GM19193 (cell line): Measurements from ENCODE around the gene MIA2.
A peak's percentile ranks its signal among the peaks of the same experiment; 100 is the strongest.

ENCODE experiments used
- POLR2A ChIP-seq: IDR thresholded peaks from 4 replicates; pipeline ENCODE4 v1.6.1; 2011; ENCODE audit not compliant: insufficient read depth, insufficient read length; ENCODE audit errors: extremely low read depth

MIA2 gene, protein sequence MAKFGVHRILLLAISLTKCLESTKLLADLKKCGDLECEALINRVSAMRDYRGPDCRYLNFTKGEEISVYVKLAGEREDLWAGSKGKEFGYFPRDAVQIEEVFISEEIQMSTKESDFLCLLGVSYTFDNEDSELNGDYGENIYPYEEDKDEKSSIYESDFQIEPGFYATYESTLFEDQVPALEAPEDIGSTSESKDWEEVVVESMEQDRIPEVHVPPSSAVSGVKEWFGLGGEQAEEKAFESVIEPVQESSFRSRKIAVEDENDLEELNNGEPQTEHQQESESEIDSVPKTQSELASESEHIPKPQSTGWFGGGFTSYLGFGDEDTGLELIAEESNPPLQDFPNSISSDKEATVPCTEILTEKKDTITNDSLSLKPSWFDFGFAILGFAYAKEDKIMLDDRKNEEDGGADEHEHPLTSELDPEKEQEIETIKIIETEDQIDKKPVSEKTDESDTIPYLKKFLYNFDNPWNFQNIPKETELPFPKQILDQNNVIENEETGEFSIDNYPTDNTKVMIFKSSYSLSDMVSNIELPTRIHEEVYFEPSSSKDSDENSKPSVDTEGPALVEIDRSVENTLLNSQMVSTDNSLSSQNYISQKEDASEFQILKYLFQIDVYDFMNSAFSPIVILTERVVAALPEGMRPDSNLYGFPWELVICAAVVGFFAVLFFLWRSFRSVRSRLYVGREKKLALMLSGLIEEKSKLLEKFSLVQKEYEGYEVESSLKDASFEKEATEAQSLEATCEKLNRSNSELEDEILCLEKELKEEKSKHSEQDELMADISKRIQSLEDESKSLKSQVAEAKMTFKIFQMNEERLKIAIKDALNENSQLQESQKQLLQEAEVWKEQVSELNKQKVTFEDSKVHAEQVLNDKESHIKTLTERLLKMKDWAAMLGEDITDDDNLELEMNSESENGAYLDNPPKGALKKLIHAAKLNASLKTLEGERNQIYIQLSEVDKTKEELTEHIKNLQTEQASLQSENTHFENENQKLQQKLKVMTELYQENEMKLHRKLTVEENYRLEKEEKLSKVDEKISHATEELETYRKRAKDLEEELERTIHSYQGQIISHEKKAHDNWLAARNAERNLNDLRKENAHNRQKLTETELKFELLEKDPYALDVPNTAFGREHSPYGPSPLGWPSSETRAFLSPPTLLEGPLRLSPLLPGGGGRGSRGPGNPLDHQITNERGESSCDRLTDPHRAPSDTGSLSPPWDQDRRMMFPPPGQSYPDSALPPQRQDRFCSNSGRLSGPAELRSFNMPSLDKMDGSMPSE (N-terminal part only)

DNA sequence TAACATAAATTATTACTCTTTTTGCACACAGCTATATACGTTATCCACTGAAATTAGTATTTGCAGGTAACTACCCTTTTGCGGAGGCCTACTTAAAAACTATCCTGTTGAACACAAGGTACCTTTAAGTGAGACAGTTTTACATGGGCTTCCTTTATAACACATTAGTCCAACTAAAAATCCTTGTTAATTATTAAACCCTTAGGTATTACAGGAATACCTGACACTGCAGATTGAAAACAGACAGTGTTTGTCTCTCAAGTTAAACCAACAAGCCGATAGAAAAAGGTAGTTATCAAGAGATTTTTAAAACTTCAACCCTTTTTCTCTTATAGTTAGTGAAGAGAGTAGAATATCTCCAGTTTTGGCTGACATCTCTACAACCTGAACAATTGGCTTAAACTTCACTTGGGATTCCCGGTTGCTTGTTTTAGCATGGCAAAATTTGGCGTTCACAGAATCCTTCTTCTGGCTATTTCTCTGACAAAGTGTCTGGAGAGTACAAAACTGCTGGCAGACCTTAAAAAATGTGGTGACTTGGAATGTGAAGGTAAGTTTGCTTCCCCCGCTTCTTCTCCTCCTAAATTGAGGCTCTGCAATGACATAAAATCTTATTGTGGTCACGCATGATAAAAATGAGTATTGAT is at the start of gene MIA2:
MIA2 (plus strand) TSS at position 236 of the 647 bp plus-strand sequence; CDS start at position 436, 200 bp downstream.
- TF ChIP-seq POLR2A = no peak

DNA sequence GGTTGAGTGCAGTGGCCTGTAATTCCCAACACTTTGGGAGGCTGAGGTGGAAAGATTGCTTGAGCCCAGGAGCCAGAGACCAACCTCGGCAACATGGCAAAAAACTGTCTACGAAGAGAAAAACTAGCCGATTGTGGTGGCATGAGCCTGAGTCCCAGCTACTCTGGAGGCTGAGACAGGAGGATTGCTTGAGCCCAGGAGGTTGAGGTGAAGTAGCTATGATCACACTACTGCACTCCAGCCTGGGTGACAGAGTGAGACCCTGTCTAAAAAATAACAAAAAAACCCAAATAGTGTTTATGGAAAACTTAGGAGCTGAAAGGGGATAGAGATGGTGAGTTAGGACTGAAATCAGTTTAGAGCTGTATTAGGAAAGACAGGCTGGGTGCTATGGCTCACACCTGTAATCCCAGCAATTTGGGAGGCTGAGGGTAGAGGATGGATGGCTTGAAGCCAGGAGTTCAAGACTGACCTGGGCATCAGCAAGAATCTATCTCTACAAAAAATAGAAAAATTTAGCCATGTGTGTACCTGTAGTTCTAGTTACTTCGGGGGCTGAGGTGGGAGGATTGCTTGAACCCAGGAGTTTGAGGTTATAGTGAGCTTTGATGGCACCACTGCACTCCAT is 49.0 kb upstream of the MIA2 start:
- TF ChIP-seq POLR2A = peak; percentile 21

DNA sequence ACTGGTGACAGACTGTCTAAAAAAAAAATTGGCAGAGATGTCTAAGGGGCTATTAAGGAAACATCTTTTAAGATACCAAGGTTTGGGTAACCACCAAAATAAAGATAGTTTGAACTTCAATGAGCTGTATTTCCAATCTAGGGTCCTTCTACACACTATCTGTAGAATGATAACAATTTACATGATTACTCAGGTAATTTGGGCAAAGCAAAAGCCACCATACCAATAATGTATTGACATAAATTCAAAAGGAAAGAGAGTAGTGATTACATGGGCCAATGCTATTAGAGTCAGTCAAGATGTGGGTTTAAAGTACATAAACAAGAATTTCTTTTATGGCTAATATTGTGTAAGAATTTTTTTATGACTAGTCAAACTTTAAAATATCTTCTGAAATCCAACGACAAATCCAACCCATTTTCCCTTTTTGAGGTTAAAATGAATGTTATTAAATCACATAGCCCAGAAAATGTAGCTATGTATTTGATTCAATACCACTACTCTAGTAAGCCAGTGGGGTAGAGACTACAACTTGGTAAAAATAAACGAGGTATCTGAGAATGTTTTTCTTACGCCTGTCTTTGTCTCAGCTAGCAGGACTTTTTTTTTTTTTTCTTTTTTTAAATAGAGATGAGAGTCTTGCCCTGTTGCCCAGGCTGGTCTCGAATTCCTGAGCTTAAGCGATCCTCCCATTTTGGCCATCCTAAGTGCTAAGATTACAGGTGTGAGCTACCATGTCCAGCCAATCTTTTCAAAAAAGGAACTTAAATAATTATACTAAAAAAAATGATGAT is 48.3 kb upstream of the MIA2 start:
- no peak for TF ChIP-seq POLR2A

DNA sequence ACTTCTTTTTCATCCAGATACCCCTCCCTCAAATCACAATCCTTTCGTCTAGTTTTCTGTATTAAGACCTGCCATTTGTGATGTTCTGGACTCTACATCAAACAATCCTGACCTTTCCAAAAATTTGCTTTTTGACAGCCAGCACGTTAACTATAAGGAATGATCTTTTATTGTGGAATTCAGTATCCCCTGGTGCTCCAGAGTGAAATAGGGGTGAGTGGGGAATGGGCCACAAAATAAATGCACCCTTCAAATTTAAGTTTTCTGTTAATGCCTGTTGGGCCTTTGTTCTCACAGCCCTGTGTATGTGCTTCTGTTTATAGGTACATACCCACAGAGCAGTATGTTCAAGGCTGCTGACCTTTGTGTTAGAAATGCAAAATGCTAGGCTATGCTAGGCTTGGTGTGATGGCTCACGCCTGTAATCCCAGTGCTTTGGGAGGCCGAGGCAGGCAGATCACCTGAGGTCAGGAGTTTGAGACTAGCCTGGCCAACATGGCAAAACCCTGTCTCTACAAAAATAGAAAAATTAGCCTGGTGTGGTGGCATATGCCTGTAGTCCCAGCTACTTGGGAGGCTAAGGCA is 46.7 kb upstream of the MIA2 start:
- no peak for TF ChIP-seq POLR2A

DNA sequence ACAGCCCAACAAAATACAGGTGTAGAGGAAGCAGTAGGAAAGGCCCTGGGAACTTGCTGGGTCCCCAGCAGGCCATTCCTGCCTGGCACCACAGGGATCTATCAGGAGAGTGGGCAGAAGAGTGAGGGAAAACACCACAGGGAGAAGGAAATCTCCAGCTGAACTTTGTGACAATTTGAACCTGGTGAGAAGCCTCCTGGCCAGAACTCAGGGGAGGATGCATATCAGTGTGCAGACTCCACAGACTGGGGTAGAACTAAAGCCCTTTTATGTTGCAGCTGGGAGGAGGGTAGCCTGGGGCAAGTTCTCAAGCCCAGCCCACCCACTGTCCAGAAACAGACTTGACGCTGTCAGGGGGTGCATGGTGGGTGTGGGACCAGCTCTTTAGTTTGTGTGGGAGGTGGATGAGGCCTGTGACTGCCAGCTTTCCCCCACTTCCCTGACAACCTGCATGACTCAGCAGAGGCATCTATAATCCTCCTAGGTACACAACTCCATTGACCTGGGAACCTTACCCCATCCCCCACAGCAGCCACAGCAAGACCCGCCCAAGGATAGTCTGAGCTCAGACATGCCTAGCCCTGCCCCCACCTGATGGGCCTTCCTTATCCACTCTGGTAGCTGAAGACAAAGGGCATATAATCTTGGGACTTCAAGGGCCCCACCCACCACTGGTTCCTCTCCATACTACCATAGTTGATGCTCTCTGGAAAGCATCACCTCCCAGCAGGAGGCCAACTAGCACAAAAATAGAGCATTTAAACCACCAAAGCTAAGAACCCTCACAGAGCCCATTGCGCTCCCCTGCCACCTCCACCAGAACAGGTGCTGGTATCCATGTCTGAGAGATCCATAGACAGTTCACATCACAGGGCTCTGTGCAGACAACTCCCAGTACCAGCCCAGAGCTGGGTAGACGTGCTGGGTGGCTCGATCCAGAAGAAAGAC is 29.8 kb upstream of the MIA2 start:
- no peak for TF ChIP-seq POLR2A

DNA sequence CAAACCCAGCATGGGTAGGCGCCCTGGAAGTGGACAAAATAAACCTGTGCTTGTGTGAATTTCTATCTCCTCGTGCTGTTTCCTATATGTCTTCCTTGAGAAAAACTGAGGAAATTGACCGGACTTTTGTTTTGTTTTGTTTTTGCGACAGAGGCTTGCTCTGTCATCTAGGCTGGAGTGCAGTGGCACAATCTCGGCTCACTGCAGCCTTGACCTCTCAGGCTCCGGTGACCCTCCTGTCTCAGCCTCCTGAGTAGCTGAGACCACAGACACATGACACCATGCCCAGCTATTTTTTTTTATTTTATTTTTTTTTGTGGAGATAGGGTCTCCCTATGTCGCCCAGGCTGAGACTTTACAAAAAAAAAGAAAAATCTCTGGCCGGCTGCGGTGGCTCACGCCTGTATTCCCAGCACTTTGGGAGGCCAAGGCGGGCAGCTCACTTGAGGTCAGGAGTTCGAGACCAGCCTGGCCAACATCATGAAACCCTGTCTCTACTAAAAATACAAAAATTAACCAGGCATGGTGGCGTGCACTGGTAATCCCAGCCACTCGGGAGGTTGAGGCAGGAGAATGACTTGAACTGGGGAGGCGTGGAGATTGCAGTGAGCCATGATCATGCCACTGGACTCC is 22.5 kb upstream of the MIA2 start:
- TF ChIP-seq POLR2A = no peak

DNA sequence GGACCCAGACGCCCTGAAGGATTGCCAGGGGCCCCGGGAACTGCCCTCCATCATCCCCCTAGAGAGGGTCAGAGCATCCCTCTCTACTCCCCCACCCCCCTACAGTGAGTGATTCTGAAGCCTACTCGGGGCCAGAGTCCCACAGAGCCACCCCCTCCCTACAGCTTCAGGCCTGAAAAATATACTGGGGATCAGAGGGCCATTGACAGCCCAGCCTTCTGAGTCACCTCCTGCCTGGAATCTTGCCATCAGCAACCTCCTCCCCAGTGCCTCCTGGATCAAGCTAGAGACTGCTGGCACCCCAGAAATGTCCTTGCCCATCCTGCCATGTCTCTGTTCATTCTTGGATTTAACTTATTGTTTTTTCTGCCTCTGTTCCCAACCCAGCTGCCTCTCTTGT is 21.7 kb upstream of the MIA2 start:
- no peak for TF ChIP-seq POLR2A

DNA sequence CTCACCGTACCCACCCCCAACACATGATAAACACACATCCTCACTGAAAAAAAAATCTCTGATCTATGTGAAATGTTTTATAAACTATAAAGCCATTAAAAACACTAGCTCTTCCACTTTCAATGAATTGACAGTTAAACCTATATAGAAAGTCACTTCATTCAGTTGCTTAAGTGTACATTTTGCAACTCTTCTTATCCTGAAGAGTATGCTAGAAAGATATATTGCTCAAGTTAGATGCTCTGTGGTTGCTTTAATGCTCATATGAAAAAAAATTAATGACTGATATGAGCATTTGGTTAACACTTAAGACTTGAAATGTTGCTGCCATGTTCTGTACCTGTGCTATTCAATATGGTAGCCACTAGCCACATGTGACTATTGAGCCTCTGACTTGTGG is 21.0 kb upstream of the MIA2 start:
- TF ChIP-seq POLR2A = no peak

DNA sequence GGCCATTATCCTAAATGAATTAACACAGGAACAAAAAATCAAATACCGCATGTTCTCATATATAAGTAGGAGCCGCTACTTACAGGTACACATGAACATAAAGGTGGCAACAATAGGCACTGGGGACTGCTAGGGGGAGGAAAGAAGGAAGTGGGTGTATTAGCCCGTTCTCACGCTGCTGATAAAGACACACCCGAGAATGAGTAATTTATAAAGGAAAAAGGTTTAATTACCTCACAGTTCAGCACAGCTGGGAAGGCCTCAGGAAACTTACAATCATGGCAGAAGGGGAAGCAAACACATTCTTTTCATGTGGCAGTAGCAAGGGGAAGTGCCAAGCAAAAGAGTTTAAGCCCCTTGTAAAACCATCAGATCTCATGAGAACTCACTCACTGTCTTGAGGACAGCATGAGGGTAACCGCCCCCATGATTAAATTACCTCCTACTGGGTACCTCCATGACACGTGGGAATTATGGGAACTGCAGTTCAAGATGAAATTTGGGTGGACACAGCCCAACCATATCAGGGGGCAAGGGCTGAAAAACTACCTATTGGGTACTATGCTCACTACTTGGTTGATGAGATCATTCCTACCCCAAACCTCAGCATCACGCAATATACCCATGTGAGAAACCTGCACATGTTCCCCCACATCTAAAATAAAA is 16.4 kb upstream of the MIA2 start:
- no peak for TF ChIP-seq POLR2A

DNA sequence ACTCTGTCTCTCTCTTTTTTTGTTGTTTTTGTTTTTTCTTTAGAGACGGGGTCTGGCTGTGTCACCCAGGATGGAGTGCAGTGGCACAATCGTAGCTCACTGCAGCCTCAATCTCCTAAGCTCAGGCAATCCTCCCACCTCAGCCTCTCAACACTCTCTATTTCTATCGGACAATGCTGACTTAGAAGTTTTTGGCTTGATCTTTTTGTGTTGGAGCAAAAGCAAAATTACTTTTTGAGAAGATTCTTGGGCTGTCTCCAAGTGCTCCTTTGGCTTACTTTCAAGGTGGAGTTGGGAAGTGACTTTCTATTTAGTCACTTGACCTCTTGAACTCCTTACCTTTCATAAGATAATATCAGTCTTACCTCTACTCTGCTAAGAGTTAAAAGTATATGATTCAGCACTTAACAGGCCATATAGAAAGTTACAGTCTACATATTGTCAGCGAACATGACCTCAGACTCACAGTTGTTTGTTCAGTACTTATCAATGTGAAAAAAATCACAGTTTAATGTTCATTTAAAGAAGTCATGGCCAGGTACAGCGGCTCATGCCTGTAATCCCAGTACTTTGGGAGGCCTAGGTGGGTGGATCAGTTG is 15.4 kb upstream of the MIA2 start:
- TF ChIP-seq POLR2A = no peak
